Dermis microvascular lymphatic vessel endothelial cell (primary cell): ENCODE results near the gene RGS9. TPM values are rescaled to one million over a fixed set of nuclear protein-coding genes. Genes with fewer than 3 reads are reported as not detected.
A peak's percentile ranks its signal among the peaks of the same experiment; 100 is the strongest.
"Not testable (repeated sequence)": the region's sequence is repeated elsewhere in the genome, so short reads cannot be mapped to it uniquely, and the experiment has no call there.

Experiments
- DNase-seq, 2 donors: peaks; one replicate each; pipeline versions ENCODE4 v3.0.0 to v3.0.0-alpha.2; 2010; ENCODE audit warnings: low read depth in 2 of 2
- total RNA-seq: library from RNA; depleted of rRNA; stranded (reverse); fragments of >200 nt; gene quantifications from 2 replicates; pipeline ENCODE4 v1.2.1, GENCODE V29; 2014

The RGS9 gene
- total RNA-seq: 0.64 and 1.3 TPM in 2 replicates

- peak in 1 of 2 donors; percentile 73 for DNase-seq
Measured at GRCh38 chr17:65137021-65137939, at the start of gene RGS9. Gene RGS9 (plus strand): TSS chr17:65137370. CDS start chr17:65137541, 171 bp downstream.

- no peak for DNase-seq
Measured at GRCh38 chr17:65088621-65089360, 48.4 kb upstream of the RGS9 start.

GRCh38 chr17:65092262-65092661 lies 44.9 kb upstream of the RGS9 start:
- no peak for DNase-seq

- not testable (repeated sequence) for DNase-seq
Measured at GRCh38 chr17:65092721-65093356, 44.3 kb upstream of the RGS9 start.

- DNase-seq: peak in 1 of 2 donors; percentile 12
Measured at GRCh38 chr17:65093930-65094329, 43.2 kb upstream of the RGS9 start.

- DNase-seq: no peak
Measured at GRCh38 chr17:65095465-65095864, 41.7 kb upstream of the RGS9 start.

GRCh38 chr17:65096382-65096781 lies 40.8 kb upstream of the RGS9 start:
- not testable (repeated sequence) for DNase-seq

GRCh38 chr17:65097110-65097509 lies 40.1 kb upstream of the RGS9 start:
- DNase-seq: no peak

- DNase-seq: no peak
Measured at GRCh38 chr17:65099475-65099874, 37.7 kb upstream of the RGS9 start.

- peak in 1 of 2 donors; percentile 25 for DNase-seq
Measured at GRCh38 chr17:65099941-65100315, 37.2 kb upstream of the RGS9 start.

- peak; percentile 31 to 72 for DNase-seq
Measured at GRCh38 chr17:65100316-65101140, 36.6 kb upstream of the RGS9 start.

- DNase-seq: no peak
Measured at GRCh38 chr17:65101371-65101770, 35.8 kb upstream of the RGS9 start.

GRCh38 chr17:65102235-65102634 lies 34.9 kb upstream of the RGS9 start:
- no peak for DNase-seq

- no peak for DNase-seq
Measured at GRCh38 chr17:65102788-65103187, 34.4 kb upstream of the RGS9 start.

- no peak for DNase-seq
Measured at GRCh38 chr17:65103431-65103830, 33.7 kb upstream of the RGS9 start.

GRCh38 chr17:65103896-65104295 lies 33.3 kb upstream of the RGS9 start:
- DNase-seq: peak; percentile 35 to 58

- no peak for DNase-seq
Measured at GRCh38 chr17:65104541-65104940, 32.6 kb upstream of the RGS9 start.

GRCh38 chr17:65104973-65105372 lies 32.2 kb upstream of the RGS9 start:
- no peak for DNase-seq

- no peak for DNase-seq
Measured at GRCh38 chr17:65108152-65108551, 29.0 kb upstream of the RGS9 start.

GRCh38 chr17:65109543-65109942 lies 27.6 kb upstream of the RGS9 start:
- no peak for DNase-seq
